Lower lobe of right lung (tissue), 2 donors: ENCODE measurements around the gene USHBP1. TPM values are rescaled to one million over a fixed set of nuclear protein-coding genes. Genes with fewer than 3 reads are reported as not detected.
"Not testable (repeated sequence)": the region's sequence is repeated elsewhere in the genome, so short reads cannot be mapped to it uniquely, and the experiment has no call there.

Source experiments
- ATAC-seq, 2 donors: fragments of 200-7000 bp; cut with Tn5 transposase; one replicate each; pipeline ENCODE4 v1.9.1; 2020 to 2022; ENCODE audit warnings: mild to moderate bottlenecking in 2 of 2, moderate library complexity in 2 of 2
- DNase-seq: peaks from one replicate; pipeline ENCODE4 v3.0.0-alpha.2; 2020
- H3K27ac ChIP-seq: fragments of 200-600 bp; one replicate; pipeline ENCODE4 v1.8.0; 2022
- H3K27me3 ChIP-seq: fragments of 200-600 bp; one replicate; pipeline ENCODE4 v1.8.0; 2022; ENCODE audit warnings: low read depth
- H3K36me3 ChIP-seq: fragments of 200-600 bp; one replicate; pipeline ENCODE4 v1.8.0; 2022; ENCODE audit warnings: mild to moderate bottlenecking
- H3K4me1 ChIP-seq: fragments of 200-600 bp; one replicate; pipeline ENCODE4 v1.8.0; 2022
- H3K4me3 ChIP-seq: fragments of 200-600 bp; one replicate; pipeline ENCODE4 v1.8.0; 2022; ENCODE audit warnings: mild to moderate bottlenecking
- H3K9me3 ChIP-seq: fragments of 200-600 bp; one replicate; pipeline ENCODE4 v1.8.0; 2022
- intact Hi-C: fragments of 100-400 bp; cut with DNase I; formaldehyde crosslinking; loops from one replicate; pipeline ENCODE4 v1.11.0; 2022
- total RNA-seq: library from RNA; stranded (reverse); fragmentation: NEBNext Ultra II Directional; extraction: Animal tissue kit (Norgen Biotek cat#: 25700); gene quantifications from one replicate; pipeline ENCODE4 v1.2.1, GENCODE V29; 2021
- TF ChIP-seq, protein P1 (sequence below): fragments of 200-600 bp; IDR thresholded peaks from one replicate; pipeline ENCODE4 v1.8.0; 2022; ENCODE audit warnings: antibody characterized with exemption, mild to moderate bottlenecking
- donor health status: DM: no; HTN: yes; CAD: no; lungs with severe emphysema.

Gene USHBP1
- total RNA-seq, 1 donor from 2014 or later, result 8.2 TPM

DNA sequence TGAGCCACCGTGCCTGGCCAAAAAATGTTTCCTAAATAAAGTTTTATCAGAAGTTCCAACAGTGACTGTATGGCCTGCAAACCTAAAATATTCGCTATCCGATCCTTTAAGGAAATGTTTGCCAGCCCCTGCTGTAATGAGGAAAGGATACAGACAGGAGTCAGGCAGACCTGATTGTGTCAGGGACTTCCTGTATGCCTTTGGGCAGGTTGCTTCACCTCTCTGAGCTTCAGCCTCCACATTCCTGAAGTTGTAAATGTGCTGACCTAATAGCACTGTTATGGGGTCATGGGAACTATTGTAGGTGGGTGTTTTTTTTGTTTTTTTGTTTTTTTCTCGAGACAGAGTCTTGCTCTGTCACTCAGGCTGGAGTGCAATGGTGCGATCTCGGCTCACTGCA lies 32.4 kb upstream of the USHBP1 start:
- intact Hi-C loops, result no loop called here
- TF ChIP-seq, protein P1, sequence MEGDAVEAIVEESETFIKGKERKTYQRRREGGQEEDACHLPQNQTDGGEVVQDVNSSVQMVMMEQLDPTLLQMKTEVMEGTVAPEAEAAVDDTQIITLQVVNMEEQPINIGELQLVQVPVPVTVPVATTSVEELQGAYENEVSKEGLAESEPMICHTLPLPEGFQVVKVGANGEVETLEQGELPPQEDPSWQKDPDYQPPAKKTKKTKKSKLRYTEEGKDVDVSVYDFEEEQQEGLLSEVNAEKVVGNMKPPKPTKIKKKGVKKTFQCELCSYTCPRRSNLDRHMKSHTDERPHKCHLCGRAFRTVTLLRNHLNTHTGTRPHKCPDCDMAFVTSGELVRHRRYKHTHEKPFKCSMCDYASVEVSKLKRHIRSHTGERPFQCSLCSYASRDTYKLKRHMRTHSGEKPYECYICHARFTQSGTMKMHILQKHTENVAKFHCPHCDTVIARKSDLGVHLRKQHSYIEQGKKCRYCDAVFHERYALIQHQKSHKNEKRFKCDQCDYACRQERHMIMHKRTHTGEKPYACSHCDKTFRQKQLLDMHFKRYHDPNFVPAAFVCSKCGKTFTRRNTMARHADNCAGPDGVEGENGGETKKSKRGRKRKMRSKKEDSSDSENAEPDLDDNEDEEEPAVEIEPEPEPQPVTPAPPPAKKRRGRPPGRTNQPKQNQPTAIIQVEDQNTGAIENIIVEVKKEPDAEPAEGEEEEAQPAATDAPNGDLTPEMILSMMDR, result no peak
- Histone ChIP-seq H3K4me3 (no peak overlapping the region), H3K27ac (no peak overlapping the region), H3K36me3 (peaks cover 8% of the 10 kb centered on the region), H3K4me1 (peaks cover 11% of the 10 kb centered on the region), H3K27me3 (no peaks in the 10 kb centered on the region), H3K9me3 (no peaks in the 10 kb centered on the region)
- DNase-seq (no peak), ATAC-seq (no peak)

DNA sequence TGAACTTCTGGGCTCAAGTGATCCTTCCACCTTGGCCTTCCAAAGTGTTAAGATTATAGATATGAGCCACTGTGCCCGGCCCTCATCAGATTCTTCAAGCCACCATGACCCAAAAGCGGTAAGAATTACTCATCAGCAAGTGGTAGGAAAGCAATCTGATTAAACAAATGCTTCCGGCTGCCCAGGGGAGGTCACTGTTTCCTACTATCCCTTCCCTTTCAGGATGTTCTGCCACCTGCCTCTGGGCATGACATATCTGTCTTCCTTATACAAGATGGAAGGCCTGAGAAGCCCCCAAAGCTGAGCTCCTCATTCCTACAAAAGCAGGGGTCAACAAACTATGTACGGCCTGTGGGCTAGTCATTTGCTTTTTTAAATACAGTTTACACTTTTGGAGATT lies 31.7 kb upstream of the USHBP1 start:
- Histone ChIP-seq H3K27ac (no peak overlapping the region), H3K4me1 (peaks cover 12% of the 10 kb centered on the region), H3K4me3 (no peak overlapping the region), H3K9me3 (no peaks in the 10 kb centered on the region), H3K27me3 (no peaks in the 10 kb centered on the region), H3K36me3 (peaks cover 8% of the 10 kb centered on the region)
- TF ChIP-seq, protein P1, result no peak
- DNase-seq (no peak), ATAC-seq (no peak)
- intact Hi-C loops, result no loop called here

- H3K27me3 ChIP-seq, intact Hi-C loops, H3K4me3 ChIP-seq, ATAC-seq, DNase-seq, H3K27ac ChIP-seq, H3K36me3 ChIP-seq, H3K9me3 ChIP-seq: not testable (repeated sequence)
- H3K4me1 ChIP-seq, result peaks cover 12% of the 10 kb centered on the region
These were observed 31.0 kb upstream of the USHBP1 start for GRCh38 chr19:17295551-17295950.

- H3K36me3 ChIP-seq, result peaks cover 8% of the 10 kb centered on the region
- intact Hi-C loops, result no loop called here
- ATAC-seq, result peak; percentile 34 to 42
- peaks cover 12% of the 10 kb centered on the region for H3K4me1 ChIP-seq
- TF ChIP-seq, protein P1, result no peak
- no peak overlapping the region for H3K27ac ChIP-seq
- H3K4me3 ChIP-seq, result no peak overlapping the region
- no peaks in the 10 kb centered on the region for H3K9me3 ChIP-seq
- H3K27me3 ChIP-seq, result no peaks in the 10 kb centered on the region
- DNase-seq, result peak; percentile 62
These were observed 29.7 kb upstream of the USHBP1 start for GRCh38 chr19:17294051-17294891.

GRCh38 chr19:17293605-17294004 lies 29.1 kb upstream of the USHBP1 start:
- TF ChIP-seq, protein P1, result no peak
- intact Hi-C loops, result no loop called here
- Histone ChIP-seq H3K27ac (no peak overlapping the region), H3K4me3 (no peak overlapping the region), H3K9me3 (no peaks in the 10 kb centered on the region), H3K27me3 (no peaks in the 10 kb centered on the region), H3K36me3 (peaks cover 8% of the 10 kb centered on the region), H3K4me1 (peaks cover 12% of the 10 kb centered on the region)
- ATAC-seq (no peak), DNase-seq (no peak)

DNA sequence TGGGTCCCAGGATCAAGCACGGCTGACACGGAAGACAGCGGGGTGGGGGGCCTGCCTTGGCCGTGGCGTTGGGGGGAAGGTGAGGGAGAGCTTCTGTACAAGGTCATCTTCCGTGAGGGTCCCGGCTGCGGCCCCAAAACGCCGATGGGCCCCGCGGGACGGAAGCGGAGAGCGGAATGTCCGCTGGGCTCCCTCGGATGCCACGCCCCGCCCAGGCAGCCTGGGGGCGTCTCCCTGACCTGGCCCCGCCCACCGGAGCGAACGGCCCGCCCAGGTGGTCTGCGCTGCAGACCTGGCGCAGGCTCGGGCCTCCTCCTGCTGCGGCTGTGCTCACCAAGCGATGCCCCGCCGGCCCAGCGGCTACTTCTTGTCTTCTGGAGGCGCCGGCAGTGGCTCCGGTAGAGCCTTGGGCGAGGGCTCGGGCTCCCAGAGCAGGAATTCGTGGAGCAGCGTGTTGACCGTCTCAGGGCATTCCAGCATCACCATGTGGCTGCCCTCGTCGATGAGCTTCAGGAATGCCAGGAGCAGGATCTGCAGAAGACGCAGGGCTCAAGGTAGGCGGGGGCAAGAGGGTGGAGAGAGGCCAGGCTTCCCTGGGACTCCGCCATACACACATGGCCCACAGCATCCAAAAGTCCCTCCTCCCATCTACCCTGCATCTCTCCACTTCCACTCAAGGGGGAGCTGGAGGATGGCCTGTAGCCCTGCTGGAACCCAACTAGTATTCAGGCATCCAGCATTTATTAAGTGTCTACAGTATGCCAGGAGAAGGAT lies 27.9 kb upstream of the USHBP1 start:
- Histone ChIP-seq H3K27me3 (no peaks in the 10 kb centered on the region), H3K9me3 (no peaks in the 10 kb centered on the region), H3K36me3 (peaks cover 4% of the 10 kb centered on the region), H3K4me3 (peak overlapping the region; percentile 67), H3K27ac (peak overlapping the region; percentile 61), H3K4me1 (peaks cover 12% of the 10 kb centered on the region)
- peak; percentile 94 to 95 for ATAC-seq
- peak; percentile 77 for DNase-seq
- TF ChIP-seq, protein P1, result peak; percentile 73
- intact Hi-C loops, result no loop called here
